ENCODE measurements around the gene NOP16.

GRCh38 chr5:176415952-176416924 is 27.8 kb upstream of the NOP16 start, which contains the start of gene CLTB:
- TF ChIP-seq ZSCAN29 (CRISPR knock-in tag; conservative IDR thresholded peaks at IDR 0.05) (no peak), ELF1 (CRISPR knock-in tag; IDR thresholded peaks at IDR 0.05) (no peak), ZSCAN20 (CRISPR knock-in tag; IDR thresholded peaks at IDR 0.05; ENCODE audit: borderline replicate concordance) (peak; percentile 49; the same call in 1 of the 2 replicates)
